ENCODE measurements around the gene FBXO22. TPM values are rescaled to one million over a fixed set of nuclear protein-coding genes. Genes with fewer than 3 reads are reported as not detected.

The FBXO22 gene
- total RNA-seq, 1 donor from 2014 or later = 21.1 TPM

DNA sequence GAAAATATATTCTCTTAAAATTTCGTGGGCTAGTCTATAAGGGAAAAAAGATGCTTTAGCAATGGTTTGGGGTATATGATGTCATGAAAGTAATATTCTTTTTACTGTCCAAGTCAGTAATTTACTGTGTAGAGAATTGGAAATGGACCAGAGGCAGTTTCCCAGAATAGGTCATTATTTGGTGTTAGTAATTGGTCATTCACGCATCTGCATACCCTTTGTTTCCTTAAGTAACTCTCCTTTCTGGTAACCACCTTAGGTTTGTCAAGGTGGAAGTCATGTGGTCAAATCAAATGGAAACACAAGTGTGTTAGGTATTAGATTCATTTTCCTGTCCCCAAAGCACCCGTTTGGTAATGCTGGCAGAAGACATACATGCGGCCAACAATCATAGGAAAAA is 23.9 kb downstream of the FBXO22 start:
- peaks cover 42% of the 10 kb centered on the region for H3K4me1 ChIP-seq
- DNase-seq = no peak
- no peaks in the 10 kb centered on the region for H3K27me3 ChIP-seq (ENCODE audit: low read depth)
- TF ChIP-seq, protein P1, sequence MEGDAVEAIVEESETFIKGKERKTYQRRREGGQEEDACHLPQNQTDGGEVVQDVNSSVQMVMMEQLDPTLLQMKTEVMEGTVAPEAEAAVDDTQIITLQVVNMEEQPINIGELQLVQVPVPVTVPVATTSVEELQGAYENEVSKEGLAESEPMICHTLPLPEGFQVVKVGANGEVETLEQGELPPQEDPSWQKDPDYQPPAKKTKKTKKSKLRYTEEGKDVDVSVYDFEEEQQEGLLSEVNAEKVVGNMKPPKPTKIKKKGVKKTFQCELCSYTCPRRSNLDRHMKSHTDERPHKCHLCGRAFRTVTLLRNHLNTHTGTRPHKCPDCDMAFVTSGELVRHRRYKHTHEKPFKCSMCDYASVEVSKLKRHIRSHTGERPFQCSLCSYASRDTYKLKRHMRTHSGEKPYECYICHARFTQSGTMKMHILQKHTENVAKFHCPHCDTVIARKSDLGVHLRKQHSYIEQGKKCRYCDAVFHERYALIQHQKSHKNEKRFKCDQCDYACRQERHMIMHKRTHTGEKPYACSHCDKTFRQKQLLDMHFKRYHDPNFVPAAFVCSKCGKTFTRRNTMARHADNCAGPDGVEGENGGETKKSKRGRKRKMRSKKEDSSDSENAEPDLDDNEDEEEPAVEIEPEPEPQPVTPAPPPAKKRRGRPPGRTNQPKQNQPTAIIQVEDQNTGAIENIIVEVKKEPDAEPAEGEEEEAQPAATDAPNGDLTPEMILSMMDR (IDR thresholded peaks at IDR 0.05; ENCODE audit: borderline replicate concordance) = no peak
- H3K9me3 ChIP-seq (replicated peaks) = no peaks in the 10 kb centered on the region
- H3K27ac ChIP-seq (replicated peaks) = no peak overlapping the region
- H3K4me3 ChIP-seq = no peak overlapping the region
- intact Hi-C loops (cut with micrococcal nuclease) = no loop called here
- peaks cover 21% of the 10 kb centered on the region for H3K36me3 ChIP-seq

GRCh38 chr15:75928680-75929608 is 25.3 kb downstream of the FBXO22 start:
- H3K4me1 ChIP-seq = peaks cover 34% of the 10 kb centered on the region
- H3K4me3 ChIP-seq = no peak overlapping the region
- TF ChIP-seq, protein P1 (IDR thresholded peaks at IDR 0.05; ENCODE audit: borderline replicate concordance) = no peak
- H3K27me3 ChIP-seq (ENCODE audit: low read depth) = no peaks in the 10 kb centered on the region
- DNase-seq = no peak
- H3K9me3 ChIP-seq (replicated peaks) = no peaks in the 10 kb centered on the region
- H3K27ac ChIP-seq (replicated peaks) = no peak overlapping the region
- peaks cover 33% of the 10 kb centered on the region for H3K36me3 ChIP-seq
- intact Hi-C loops (cut with micrococcal nuclease) = no loop called here

DNA sequence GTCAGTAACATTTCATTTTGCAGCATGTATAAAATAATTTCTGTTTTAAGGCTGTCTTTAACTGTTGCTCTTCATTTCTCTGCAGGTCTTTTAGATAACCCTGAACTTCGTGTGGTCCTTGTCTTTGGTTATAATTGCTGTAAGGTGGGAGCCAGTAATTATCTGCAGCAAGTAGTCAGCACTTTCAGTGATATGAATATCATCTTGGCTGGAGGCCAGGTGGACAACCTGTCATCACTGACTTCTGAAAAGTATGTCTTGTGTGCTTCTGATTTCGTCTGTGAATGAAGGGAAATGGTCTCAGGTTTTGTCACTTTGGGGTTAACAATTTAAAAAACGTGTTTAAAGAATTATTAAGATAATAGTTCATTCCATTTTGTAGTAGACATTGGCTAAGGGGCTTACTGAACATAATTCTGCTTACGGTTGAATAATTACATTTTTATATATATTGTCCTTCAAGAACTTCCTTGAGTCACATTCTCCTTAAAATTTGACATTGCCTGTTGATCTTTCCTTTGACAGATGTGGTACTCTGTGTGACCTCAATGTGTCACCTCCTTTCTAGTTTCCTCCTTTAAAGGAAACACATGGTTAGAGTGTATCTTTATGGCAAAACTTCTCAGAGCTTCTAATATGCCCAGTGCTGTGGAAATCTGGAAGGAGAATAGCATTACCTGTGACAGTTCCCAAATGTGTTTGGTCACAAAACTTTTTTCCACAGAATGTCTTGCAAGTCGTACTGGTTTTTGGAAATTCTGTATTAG is 26.3 kb downstream of the FBXO22 start:
- no peak overlapping the region for H3K27ac ChIP-seq (replicated peaks)
- H3K36me3 ChIP-seq = peaks cover 43% of the 10 kb centered on the region
- H3K9me3 ChIP-seq (replicated peaks) = no peaks in the 10 kb centered on the region
- intact Hi-C loops (cut with micrococcal nuclease) = no loop called here
- TF ChIP-seq, protein P1 (IDR thresholded peaks at IDR 0.05; ENCODE audit: borderline replicate concordance) = no peak
- H3K27me3 ChIP-seq (ENCODE audit: low read depth) = no peaks in the 10 kb centered on the region
- H3K4me1 ChIP-seq = peaks cover 27% of the 10 kb centered on the region
- no peak for DNase-seq
- no peak overlapping the region for H3K4me3 ChIP-seq

GRCh38 chr15:75930866-75931265 is 27.2 kb downstream of the FBXO22 start:
- H3K4me3 ChIP-seq = no peak overlapping the region
- peaks cover 19% of the 10 kb centered on the region for H3K4me1 ChIP-seq
- no peaks in the 10 kb centered on the region for H3K27me3 ChIP-seq (ENCODE audit: low read depth)
- TF ChIP-seq, protein P1 (IDR thresholded peaks at IDR 0.05; ENCODE audit: borderline replicate concordance) = no peak
- intact Hi-C loops (cut with micrococcal nuclease) = no loop called here
- no peak for DNase-seq
- peaks cover 50% of the 10 kb centered on the region for H3K36me3 ChIP-seq
- H3K27ac ChIP-seq (replicated peaks) = no peak overlapping the region
- no peaks in the 10 kb centered on the region for H3K9me3 ChIP-seq (replicated peaks)

DNA sequence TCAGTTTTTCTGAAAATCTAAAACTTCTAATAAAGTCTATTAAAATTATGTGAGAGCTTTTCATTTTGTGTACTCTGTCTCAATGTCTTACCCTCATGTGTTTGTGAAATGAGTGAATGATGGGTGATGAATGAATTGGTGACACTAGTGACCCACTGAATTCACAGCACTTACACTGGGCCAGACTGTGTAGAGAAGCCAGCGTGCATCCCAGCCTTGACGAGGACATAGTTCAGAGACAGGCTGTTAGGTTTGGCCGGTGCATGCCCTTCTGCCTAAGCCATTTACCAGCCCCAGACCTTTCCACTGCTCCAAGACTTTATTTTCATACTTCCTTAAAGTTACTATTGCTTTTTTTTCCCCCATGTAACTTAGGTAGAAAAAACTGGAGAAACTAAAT is 38.8 kb downstream of the FBXO22 start:
- TF ChIP-seq, protein P1 (IDR thresholded peaks at IDR 0.05; ENCODE audit: borderline replicate concordance) = no peak
- no peak overlapping the region for H3K27ac ChIP-seq (replicated peaks)
- H3K9me3 ChIP-seq (replicated peaks) = no peaks in the 10 kb centered on the region
- no peak for DNase-seq
- intact Hi-C loops (cut with micrococcal nuclease) = no loop called here
- no peak overlapping the region for H3K4me3 ChIP-seq
- peaks cover 18% of the 10 kb centered on the region for H3K27me3 ChIP-seq (ENCODE audit: low read depth)
- peaks cover 6% of the 10 kb centered on the region for H3K36me3 ChIP-seq
- H3K4me1 ChIP-seq = no peaks in the 10 kb centered on the region

Data from left ventricle myocardium inferior (tissue), 1 donor.